NT2/D1 (cell line): ENCODE results near the gene ZZZ3.

Experiments used
- SUZ12 ChIP-seq: IDR thresholded peaks from 2 replicates; pipeline ENCODE4 v1.6.1; 2011; ENCODE audit not compliant: insufficient read length, insufficient read depth; ENCODE audit errors: extremely low read depth
- YY1 ChIP-seq: IDR thresholded peaks from 2 replicates; pipeline ENCODE4 v1.6.1; 2011; ENCODE audit not compliant: insufficient read length, insufficient read depth
- ZNF274 ChIP-seq: IDR thresholded peaks from 2 replicates; pipeline ENCODE4 v1.6.1; 2011; ENCODE audit warnings: mild to moderate bottlenecking, low read depth, low read length

GRCh38 chr1:77686796-77687518 lies 4.5 kb upstream of the ZZZ3 start:
- TF ChIP-seq ZNF274: no peak
- no peak for TF ChIP-seq YY1
- no peak for TF ChIP-seq SUZ12
